Neutrophil (primary cell): Measurements from ENCODE around the gene ZNF90.
A peak's percentile ranks its signal among the peaks of the same experiment; 100 is the strongest.

ENCODE experiments used
- H3K27ac ChIP-seq: fragments of 200-600 bp; sonication (generic); 2 replicates; pipeline ENCODE4 v1.5.1; 2016; ENCODE audit warnings: mild to moderate bottlenecking, moderate library complexity
- H3K27me3 ChIP-seq: fragments of 200-600 bp; sonication (generic); 2 replicates; pipeline ENCODE4 v1.6.0; 2016; ENCODE audit warnings: mild to moderate bottlenecking
- H3K36me3 ChIP-seq: fragments of 200-600 bp; sonication (generic); 2 replicates; pipeline ENCODE4 v1.5.1; 2017
- H3K4me1 ChIP-seq, 2 experiments: fragments of 200-600 bp in 1 of 2; sonication (generic) in 1 of 2; 1 replicate in 1 of 2; 2 replicates in 1 of 2; pipeline versions ENCODE4 v1.5.1 to v1.6.1; 2013 to 2016; ENCODE audit warnings: low read depth in 1 of 2, low read length in 1 of 2, mild to moderate bottlenecking in 1 of 2, moderate library complexity in 1 of 2; ENCODE audit not compliant: control insufficient read depth in 1 of 2, insufficient read depth in 1 of 2
- H3K4me3 ChIP-seq, 2 experiments: fragments of 200-600 bp in 1 of 2; sonication (generic) in 1 of 2; 1 replicate in 1 of 2; 2 replicates in 1 of 2; pipeline ENCODE4 v1.5.1; 2013 to 2016; ENCODE audit warnings: low read depth in 1 of 2, low read length in 1 of 2, mild to moderate bottlenecking in 1 of 2, moderate library complexity in 1 of 2
- H3K9me3 ChIP-seq: fragments of 200-600 bp; sonication (generic); 2 replicates; pipeline ENCODE4 v1.5.1; 2016
- CTCF ChIP-seq: fragments of 200-600 bp; sonication (generic); IDR thresholded peaks from 2 replicates; pipeline ENCODE4 v1.5.1; 2016; ENCODE audit warnings: antibody characterized with exemption

ZNF90 gene

DNA sequence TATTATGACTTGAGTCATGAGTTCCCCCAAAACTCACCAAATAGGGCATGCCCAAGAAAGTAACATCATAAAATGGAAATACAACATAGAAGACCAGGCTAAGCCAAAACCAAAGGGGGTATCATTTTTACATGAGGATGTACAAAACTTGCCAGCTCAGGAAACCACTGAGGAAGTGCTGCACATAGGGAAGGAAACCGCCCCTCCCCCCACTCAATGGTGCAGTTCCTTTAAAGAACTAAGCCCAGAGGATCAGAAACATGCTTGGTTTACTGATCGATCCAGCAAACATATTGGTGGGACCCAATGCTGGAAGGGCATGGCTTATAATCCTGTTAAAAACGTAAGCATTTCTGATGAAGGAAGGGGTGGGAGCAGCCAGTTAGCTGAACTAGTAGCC lies 85.0 kb downstream of the ZNF90 start:
- peak overlapping the region; percentile 79 for H3K27ac ChIP-seq
- H3K4me1 ChIP-seq = peaks cover 24 to 40% of the 10 kb centered on the region in 2 experiments
- H3K36me3 ChIP-seq = no peaks in the 10 kb centered on the region
- no peak for TF ChIP-seq CTCF
- no peaks in the 10 kb centered on the region for H3K27me3 ChIP-seq
- H3K4me3 ChIP-seq = peak overlapping the region; percentile 17 to 24
- peaks cover 6% of the 10 kb centered on the region for H3K9me3 ChIP-seq

- peaks cover 28 to 45% of the 10 kb centered on the region in 2 experiments for H3K4me1 ChIP-seq
- no peak overlapping the region for H3K4me3 ChIP-seq
- peaks cover 6% of the 10 kb centered on the region for H3K9me3 ChIP-seq
- no peaks in the 10 kb centered on the region for H3K27me3 ChIP-seq
- TF ChIP-seq CTCF = no peak
- no peak overlapping the region for H3K27ac ChIP-seq
- H3K36me3 ChIP-seq = no peaks in the 10 kb centered on the region
These were observed 86.7 kb downstream of the ZNF90 start for GRCh38 chr19:20164456-20164855.

- peaks cover 7% of the 10 kb centered on the region for H3K36me3 ChIP-seq
- TF ChIP-seq CTCF = no peak
- H3K4me1 ChIP-seq = peaks cover 28 to 45% of the 10 kb centered on the region in 2 experiments
- no peak overlapping the region for H3K4me3 ChIP-seq
- H3K9me3 ChIP-seq = peaks cover 6% of the 10 kb centered on the region
- no peaks in the 10 kb centered on the region for H3K27me3 ChIP-seq
- H3K27ac ChIP-seq = peak overlapping the region; percentile 12
These were observed 88.3 kb downstream of the ZNF90 start for GRCh38 chr19:20165971-20166592.

DNA sequence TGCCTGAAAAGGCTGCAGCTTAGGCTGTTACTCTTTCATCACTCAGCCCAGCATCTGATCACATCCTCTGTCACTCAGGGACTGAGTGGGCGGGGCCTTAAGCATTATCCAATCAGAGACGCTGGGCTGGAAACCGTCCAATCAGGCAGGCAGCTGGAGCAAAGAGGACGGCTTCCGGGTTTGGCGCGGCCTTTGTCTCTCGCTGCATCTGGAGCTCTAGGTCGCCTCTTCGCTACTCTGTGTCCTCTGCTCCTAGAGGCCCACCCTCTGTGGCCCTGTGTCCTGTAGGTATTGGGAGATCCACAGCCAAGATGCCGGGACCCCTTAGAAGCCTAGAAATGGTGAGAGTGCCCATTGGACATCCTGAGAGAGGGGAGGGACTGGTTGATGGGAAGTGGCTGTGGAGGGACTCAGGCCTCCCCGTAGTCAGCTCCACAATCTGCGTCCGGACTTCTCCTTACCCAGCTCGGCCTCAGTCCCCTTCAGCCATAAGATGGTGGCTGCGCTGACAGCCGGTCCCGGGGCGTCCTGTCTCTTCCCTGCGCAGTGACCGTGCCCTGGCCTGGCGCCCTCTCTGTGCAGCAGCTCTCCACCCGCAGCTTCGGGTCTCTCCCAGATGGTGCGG lies 89.3 kb downstream of the ZNF90 start, which contains the start of gene ZNF486:
Gene ZNF486, plus strand, starts transcription at position 195 of the 625 bp plus-strand sequence. Its CDS starts 117 bp downstream, at position 312.
- H3K36me3 ChIP-seq = peaks cover 12% of the 10 kb centered on the region
- peak within 1 kb of the TSS; percentile 69 to 72 for H3K4me3 ChIP-seq
- TF ChIP-seq CTCF = no peak
- peak within 1 kb of the TSS; percentile 88 for H3K27ac ChIP-seq
- H3K4me1 ChIP-seq = peaks cover 26 to 41% of the 10 kb centered on the region in 2 experiments
- peaks cover 6% of the 10 kb centered on the region for H3K9me3 ChIP-seq
- H3K27me3 ChIP-seq = no peaks in the 10 kb centered on the region

- H3K4me1 ChIP-seq = peaks cover 20 to 36% of the 10 kb centered on the region in 2 experiments
- H3K4me3 ChIP-seq = peak overlapping the region; percentile 69 to 72
- H3K27me3 ChIP-seq = no peaks in the 10 kb centered on the region
- peak overlapping the region; percentile 88 for H3K27ac ChIP-seq
- TF ChIP-seq CTCF = no peak
- peaks cover 12% of the 10 kb centered on the region for H3K36me3 ChIP-seq
- H3K9me3 ChIP-seq = peaks cover 6% of the 10 kb centered on the region
These were observed 89.9 kb downstream of the ZNF90 start for GRCh38 chr19:20167651-20168122.
